ENCODE measurements around the gene CCDC33.

The CCDC33 gene

GRCh38 chr15:74258456-74259291, 22.5 kb downstream of the CCDC33 start:
- no peak for DNase-seq (ENCODE audit: low read depth in 2 of 2)

- DNase-seq (ENCODE audit: low read depth in 2 of 2), result no peak
Measured at GRCh38 chr15:74259292-74259648, 23.1 kb downstream of the CCDC33 start.

GRCh38 chr15:74259821-74260607, 23.9 kb downstream of the CCDC33 start:
- DNase-seq (ENCODE audit: low read depth in 2 of 2), result no peak

GRCh38 chr15:74261041-74261440, 24.9 kb downstream of the CCDC33 start:
- DNase-seq (ENCODE audit: low read depth in 2 of 2), result no peak

- no peak for DNase-seq (ENCODE audit: low read depth in 2 of 2)
Measured at GRCh38 chr15:74261685-74262084, 25.6 kb downstream of the CCDC33 start.

- no peak for DNase-seq (ENCODE audit: low read depth in 2 of 2)
Measured at GRCh38 chr15:74262151-74262550, 26.0 kb downstream of the CCDC33 start.

- no peak for DNase-seq (ENCODE audit: low read depth in 2 of 2)
Measured at GRCh38 chr15:74262625-74263024, 26.5 kb downstream of the CCDC33 start.

- no peak for DNase-seq (ENCODE audit: low read depth in 2 of 2)
Measured at GRCh38 chr15:74263466-74263865, 27.3 kb downstream of the CCDC33 start.

- no peak for DNase-seq (ENCODE audit: low read depth in 2 of 2)
Measured at GRCh38 chr15:74264081-74264501, 28.0 kb downstream of the CCDC33 start.

- DNase-seq (ENCODE audit: low read depth in 2 of 2), result no peak
Measured at GRCh38 chr15:74265046-74265639, 29.0 kb downstream of the CCDC33 start.

- DNase-seq (ENCODE audit: low read depth in 2 of 2), result no peak
Measured at GRCh38 chr15:74268020-74268419, 31.9 kb downstream of the CCDC33 start.

GRCh38 chr15:74269362-74270035, 33.4 kb downstream of the CCDC33 start:
- no peak for DNase-seq (ENCODE audit: low read depth in 2 of 2)

GRCh38 chr15:74270155-74270554, 34.0 kb downstream of the CCDC33 start:
- no peak for DNase-seq (ENCODE audit: low read depth in 2 of 2)

- no peak for DNase-seq (ENCODE audit: low read depth in 2 of 2)
Measured at GRCh38 chr15:74270854-74271520, 34.9 kb downstream of the CCDC33 start.

GRCh38 chr15:74272812-74273211, 36.7 kb downstream of the CCDC33 start:
- no peak for DNase-seq (ENCODE audit: low read depth in 2 of 2)

- DNase-seq (ENCODE audit: low read depth in 2 of 2), result no peak
Measured at GRCh38 chr15:74274470-74275038, 38.4 kb downstream of the CCDC33 start.

GRCh38 chr15:74275957-74276356, 39.8 kb downstream of the CCDC33 start:
- DNase-seq (ENCODE audit: low read depth in 2 of 2), result no peak

GRCh38 chr15:74276560-74276959, 40.4 kb downstream of the CCDC33 start:
- no peak for DNase-seq (ENCODE audit: low read depth in 2 of 2)

- no peak for DNase-seq (ENCODE audit: low read depth in 2 of 2)
Measured at GRCh38 chr15:74277242-74277810, 41.2 kb downstream of the CCDC33 start.

- DNase-seq (ENCODE audit: low read depth in 2 of 2), result no peak
Measured at GRCh38 chr15:74278207-74278606, 42.1 kb downstream of the CCDC33 start.

Measured in stimulated activated CD8-positive, alpha-beta memory T cell treated with anti-CD3 and anti-CD28 coated beads, Interleukin-7, amount 100 ng/mL, for 1 hour (primary cell).